Measurements from ENCODE around the gene UST. TPM values are rescaled to one million over a fixed set of nuclear protein-coding genes. Genes with fewer than 3 reads are reported as not detected.

The UST gene
- total and polyA plus RNA-seq, 2 of the 8 experiments (the other 6 are each of a cell fraction or from before 2014, with no cell fraction given) = 13.5 to 34.5 TPM

GRCh38 chr6:148881593-148882311 is 134.9 kb downstream of the UST start:
- H4K20me1 ChIP-seq (replicated peaks in 1 of 2; ENCODE audit: control insufficient read depth in 1 of 2, insufficient read depth in 2 of 2, low read length in 2 of 2) = peaks cover 0 to 2% of the 10 kb centered on the region in 2 experiments
- FAIRE-seq = no peak
- no peaks in the 10 kb centered on the region for H3K9me3 ChIP-seq (ENCODE audit: insufficient read depth in 2 of 2, low read depth in 1 of 2, low read length in 1 of 2)
- no peak overlapping the region for H3K4me2 ChIP-seq (ENCODE audit: insufficient read depth in 1 of 2, low read depth in 2 of 2, low read length in 2 of 2)
- no peak overlapping the region for H2BK5ac ChIP-seq (ENCODE audit: low read depth, low read length)
- no peak overlapping the region for H3K23ac ChIP-seq (ENCODE audit: insufficient read length)
- H3K27me3 ChIP-seq (replicated peaks in 1 of 4; ENCODE audit: control insufficient read depth in 3 of 4, extremely low read depth in 1 of 4, insufficient read depth in 3 of 4, low read length in 3 of 4) = no peaks in the 10 kb centered on the region
- POLR2A ChIA-PET (ENCODE audit: partially characterized antibody) = interaction anchor here (0.7 to 1.1 kb wide), 2 partner anchors 18 to 134 kb away, joined by 3 read pairs; no protein-coding TSS in a partner anchor
- no peak overlapping the region for H3K9ac ChIP-seq (replicated peaks in 1 of 4; ENCODE audit: extremely low read depth in 1 of 4, low read depth in 3 of 4, low read length in 3 of 4)
- H2AK5ac ChIP-seq (ENCODE audit: low read depth, low read length) = no peak overlapping the region
- no peak overlapping the region for H3K4ac ChIP-seq (replicated peaks; ENCODE audit: insufficient read length, low read depth, low read length)
- no peak overlapping the region for H2BK120ac ChIP-seq (replicated peaks; ENCODE audit: low read depth, low read length)
- no peak overlapping the region for H2BK12ac ChIP-seq (ENCODE audit: low read depth, low read length)
- peaks cover 0 to under 1% (median 0%) of the 10 kb centered on the region in 4 experiments; a peak in 1 of 8 replicates for H3K36me3 ChIP-seq (ENCODE audit: control insufficient read depth in 2 of 4, insufficient read depth in 4 of 4, low read length in 3 of 4)
- no peak overlapping the region for H3K4me3 ChIP-seq (ENCODE audit: extremely low read depth in 1 of 4, insufficient read depth in 2 of 4, low read depth in 3 of 4, low read length in 4 of 4)
- H4K8ac ChIP-seq (ENCODE audit: extremely low read depth, insufficient read depth, low read length) = no peak overlapping the region
- no peak overlapping the region for H3K18ac ChIP-seq (ENCODE audit: extremely low read depth, low read length)
- H2BK20ac ChIP-seq (ENCODE audit: low read length) = no peak overlapping the region
- no peak overlapping the region for H2AFZ ChIP-seq (ENCODE audit: low read length)
- H4K5ac ChIP-seq (ENCODE audit: insufficient read length, low read depth, low read length) = no peak overlapping the region
- H4K91ac ChIP-seq (replicated peaks; ENCODE audit: insufficient read length, low read length) = no peak overlapping the region
- peaks cover 15% of the 10 kb centered on the region for H3K79me1 ChIP-seq (ENCODE audit: low read depth, low read length)
- H2BK15ac ChIP-seq (ENCODE audit: low read length) = no peak overlapping the region
- H3K4me1 ChIP-seq (replicated peaks in 1 of 4; ENCODE audit: control insufficient read depth in 3 of 4, insufficient read depth in 4 of 4, low read length in 3 of 4) = peaks cover 3 to 18% (median 12%) of the 10 kb centered on the region in 4 experiments; a peak in 5 of 7 replicates
- H3K14ac ChIP-seq (ENCODE audit: insufficient read length) = no peak overlapping the region
- 89% methylated on average over 9 of the region's 9 CpGs; no CpG with 5 or more reads in 1 of the 2 experiments for WGBS, 2 experiments (ENCODE audit: extremely low coverage in 1 of 2, insufficient coverage in 1 of 2, insufficient read length in 1 of 2, insufficient replicate concordance in 2 of 2, low coverage in 1 of 2, low lambda C conversion rate in 2 of 2, missing lambda C conversion rate in 1 of 2)
- CTCF ChIA-PET (ENCODE audit: partially characterized antibody) = interaction anchor here (0.9 to 1.1 kb wide), 2 partner anchors 119 to 304 kb away, joined by 3 read pairs; no protein-coding TSS in a partner anchor
- H3K79me2 ChIP-seq (ENCODE audit: control insufficient read depth in 1 of 2, insufficient read depth in 2 of 2, low read length in 2 of 2) = peaks cover under 1 to 72% of the 10 kb centered on the region in 2 experiments
- no peak for DNase-seq (ENCODE audit: low read depth in 1 of 2, low spot score in 2 of 2)
- H3K56ac ChIP-seq (replicated peaks; ENCODE audit: insufficient read length, low read depth, low read length) = no peak overlapping the region
- H3K27ac ChIP-seq (ENCODE audit: low read depth, low read length) = no peak overlapping the region
- H3K23me2 ChIP-seq (ENCODE audit: low read depth, low read length) = peaks cover 9% of the 10 kb centered on the region; the same call in 1 of the 2 replicates
- no peak for TF ChIP-seq RXRA (IDR thresholded peaks at IDR 0.05; ENCODE audit: insufficient read depth, low read depth, low read length)
- no peak for TF ChIP-seq GTF2F1 (IDR thresholded peaks at IDR 0.05; ENCODE audit: borderline replicate concordance, low read depth, low read length)
- no peak for TF ChIP-seq EP300 (IDR thresholded peaks at IDR 0.05; ENCODE audit: borderline replicate concordance in 1 of 2, low read depth in 2 of 2, low read length in 2 of 2)
- no peak for TF ChIP-seq YY1 (IDR thresholded peaks at IDR 0.05; ENCODE audit: low read depth, low read length)
- TF ChIP-seq TBP (IDR thresholded peaks at IDR 0.05; ENCODE audit: low read depth, low read length) = no peak

All from H1 (cell line).